ENCODE data around the gene CDKAL1. TPM values are rescaled to one million over a fixed set of nuclear protein-coding genes. Genes with fewer than 3 reads are reported as not detected.

The CDKAL1 gene
- total and polyA plus RNA-seq, 3 experiments from 2014 or later, result 26.7 to 30.2 (median 29.6) TPM

- ChIA-PET POLR2A (no interaction called here), CTCF (no interaction called here)
- no peaks in the 10 kb centered on the region for H3K4me1 ChIP-seq (ENCODE audit: insufficient read depth, low read length)
- H3K27ac ChIP-seq (ENCODE audit: low read depth, low read length), result no peak overlapping the region
- Mint-ChIP-seq H3K4me3 (no peak overlapping the region), H3K36me3 (peaks cover 0 to 5% (median 0%) of the 10 kb centered on the region in 3 donors), H3K9me3 (no peaks in the 10 kb centered on the region), H3K27ac (no peak overlapping the region), H3K4me1 (no peaks in the 10 kb centered on the region), H3K27me3 (no peaks in the 10 kb centered on the region)
- no peak overlapping the region for H3K4me3 ChIP-seq (ENCODE audit: low read length)
- no peaks in the 10 kb centered on the region for H3K9me3 ChIP-seq (ENCODE audit: low read length)
- no peaks in the 10 kb centered on the region for H3K27me3 ChIP-seq (ENCODE audit: insufficient read depth, low read length, poor library complexity, severe bottlenecking)
- H3K36me3 ChIP-seq (ENCODE audit: insufficient read depth, low read length), result no peaks in the 10 kb centered on the region
- no peak for DNase-seq
Observed at GRCh38 chr6:21116736-21117135, 582.5 kb downstream of the CDKAL1 start.

- H3K27ac ChIP-seq (ENCODE audit: low read depth, low read length), result no peak overlapping the region
- Mint-ChIP-seq H3K27ac (no peak overlapping the region), H3K36me3 (peaks cover 0 to 5% (median 1%) of the 10 kb centered on the region in 3 donors), H3K4me3 (no peak overlapping the region), H3K9me3 (no peaks in the 10 kb centered on the region), H3K4me1 (no peaks in the 10 kb centered on the region), H3K27me3 (no peaks in the 10 kb centered on the region)
- no peak overlapping the region for H3K4me3 ChIP-seq (ENCODE audit: low read length)
- no peaks in the 10 kb centered on the region for H3K4me1 ChIP-seq (ENCODE audit: insufficient read depth, low read length)
- CTCF ChIA-PET, result no interaction called here
- H3K36me3 ChIP-seq (ENCODE audit: insufficient read depth, low read length), result no peaks in the 10 kb centered on the region
- DNase-seq, result no peak
- POLR2A ChIA-PET, result no interaction called here
- no peaks in the 10 kb centered on the region for H3K9me3 ChIP-seq (ENCODE audit: low read length)
- H3K27me3 ChIP-seq (ENCODE audit: insufficient read depth, low read length, poor library complexity, severe bottlenecking), result no peaks in the 10 kb centered on the region
Observed at GRCh38 chr6:21118216-21118780, 584.0 kb downstream of the CDKAL1 start.

- Histone ChIP-seq H3K4me1 (ENCODE audit: insufficient read depth, low read length) (no peaks in the 10 kb centered on the region), H3K27ac (ENCODE audit: low read depth, low read length) (no peak overlapping the region), H3K36me3 (ENCODE audit: insufficient read depth, low read length) (no peaks in the 10 kb centered on the region), H3K4me3 (ENCODE audit: low read length) (no peak overlapping the region), H3K27me3 (ENCODE audit: insufficient read depth, low read length, poor library complexity, severe bottlenecking) (no peaks in the 10 kb centered on the region), H3K9me3 (ENCODE audit: low read length) (no peaks in the 10 kb centered on the region)
- CTCF ChIA-PET, result no interaction called here
- H3K4me3 Mint-ChIP-seq, result no peak overlapping the region
- POLR2A ChIA-PET, result no interaction called here
- H3K4me1 Mint-ChIP-seq, result no peaks in the 10 kb centered on the region
- DNase-seq, result no peak
- peaks cover 7 to 13% (median 8%) of the 10 kb centered on the region in 3 donors for H3K36me3 Mint-ChIP-seq
- H3K9me3 Mint-ChIP-seq, result no peaks in the 10 kb centered on the region
- H3K27ac Mint-ChIP-seq, result no peak overlapping the region
- no peaks in the 10 kb centered on the region for H3K27me3 Mint-ChIP-seq
Observed at GRCh38 chr6:21121636-21122136, 587.4 kb downstream of the CDKAL1 start.

GRCh38 chr6:21123507-21124436 is 589.5 kb downstream of the CDKAL1 start:
- no peaks in the 10 kb centered on the region for H3K4me1 ChIP-seq (ENCODE audit: insufficient read depth, low read length)
- no peaks in the 10 kb centered on the region for H3K36me3 ChIP-seq (ENCODE audit: insufficient read depth, low read length)
- no peak overlapping the region for H3K4me3 ChIP-seq (ENCODE audit: low read length)
- H3K4me3 Mint-ChIP-seq, result no peak overlapping the region
- no peaks in the 10 kb centered on the region for H3K9me3 ChIP-seq (ENCODE audit: low read length)
- no peaks in the 10 kb centered on the region for H3K9me3 Mint-ChIP-seq
- H3K36me3 Mint-ChIP-seq, result peaks cover 5 to 13% (median 8%) of the 10 kb centered on the region in 3 donors
- ChIA-PET CTCF (interaction anchor here (1.4 kb wide), 1 partner anchor 11 kb away, joined by 3 read pairs; no protein-coding TSS in a partner anchor), POLR2A (no interaction called here)
- no peaks in the 10 kb centered on the region for H3K4me1 Mint-ChIP-seq
- no peak overlapping the region for H3K27ac ChIP-seq (ENCODE audit: low read depth, low read length)
- DNase-seq, result no peak
- no peaks in the 10 kb centered on the region for H3K27me3 Mint-ChIP-seq
- no peak overlapping the region for H3K27ac Mint-ChIP-seq
- no peaks in the 10 kb centered on the region for H3K27me3 ChIP-seq (ENCODE audit: insufficient read depth, low read length, poor library complexity, severe bottlenecking)

DNA sequence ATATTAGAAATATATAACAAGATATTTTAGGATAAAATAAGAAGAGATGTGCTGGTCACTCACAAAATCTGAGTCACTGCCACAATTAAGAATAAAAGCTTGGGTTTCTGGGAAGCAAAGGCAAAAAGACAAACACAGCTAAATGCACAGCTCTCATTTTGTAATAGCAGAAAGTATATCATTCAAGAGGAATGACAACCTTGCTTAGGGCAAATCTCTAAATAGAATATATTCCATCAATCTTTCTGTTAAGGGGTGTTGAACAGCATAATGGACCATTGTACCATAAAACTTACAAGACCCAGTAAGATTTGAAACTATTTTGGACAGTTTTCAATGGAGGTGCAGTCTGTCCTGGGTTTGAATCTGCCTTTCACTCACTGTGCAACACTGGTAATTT is 594.3 kb downstream of the CDKAL1 start:
- H3K36me3 Mint-ChIP-seq, result peaks cover 5 to 11% (median 8%) of the 10 kb centered on the region in 3 donors
- no peaks in the 10 kb centered on the region for H3K4me1 ChIP-seq (ENCODE audit: insufficient read depth, low read length)
- ChIA-PET CTCF (no interaction called here), POLR2A (no interaction called here)
- no peak overlapping the region for H3K27ac ChIP-seq (ENCODE audit: low read depth, low read length)
- no peak for DNase-seq
- no peak overlapping the region for H3K27ac Mint-ChIP-seq
- H3K27me3 ChIP-seq (ENCODE audit: insufficient read depth, low read length, poor library complexity, severe bottlenecking), result no peaks in the 10 kb centered on the region
- H3K36me3 ChIP-seq (ENCODE audit: insufficient read depth, low read length), result no peaks in the 10 kb centered on the region
- no peak overlapping the region for H3K4me3 ChIP-seq (ENCODE audit: low read length)
- H3K9me3 Mint-ChIP-seq, result no peaks in the 10 kb centered on the region
- no peaks in the 10 kb centered on the region for H3K9me3 ChIP-seq (ENCODE audit: low read length)
- H3K4me1 Mint-ChIP-seq, result no peaks in the 10 kb centered on the region
- H3K4me3 Mint-ChIP-seq, result no peak overlapping the region
- no peaks in the 10 kb centered on the region for H3K27me3 Mint-ChIP-seq

- Mint-ChIP-seq H3K9me3 (no peaks in the 10 kb centered on the region), H3K4me3 (no peak overlapping the region), H3K36me3 (peaks cover 0 to 2% (median 0%) of the 10 kb centered on the region in 3 donors), H3K4me1 (no peaks in the 10 kb centered on the region), H3K27ac (no peak overlapping the region), H3K27me3 (no peaks in the 10 kb centered on the region)
- no peak for DNase-seq
- Histone ChIP-seq H3K27me3 (ENCODE audit: insufficient read depth, low read length, poor library complexity, severe bottlenecking) (no peaks in the 10 kb centered on the region), H3K9me3 (ENCODE audit: low read length) (no peaks in the 10 kb centered on the region), H3K4me3 (ENCODE audit: low read length) (no peak overlapping the region), H3K36me3 (ENCODE audit: insufficient read depth, low read length) (no peaks in the 10 kb centered on the region), H3K4me1 (ENCODE audit: insufficient read depth, low read length) (no peaks in the 10 kb centered on the region), H3K27ac (ENCODE audit: low read depth, low read length) (no peak overlapping the region)
- POLR2A ChIA-PET, result no interaction called here
- CTCF ChIA-PET, result no interaction called here
Observed at GRCh38 chr6:21131406-21131805, 597.1 kb downstream of the CDKAL1 start.

DNA sequence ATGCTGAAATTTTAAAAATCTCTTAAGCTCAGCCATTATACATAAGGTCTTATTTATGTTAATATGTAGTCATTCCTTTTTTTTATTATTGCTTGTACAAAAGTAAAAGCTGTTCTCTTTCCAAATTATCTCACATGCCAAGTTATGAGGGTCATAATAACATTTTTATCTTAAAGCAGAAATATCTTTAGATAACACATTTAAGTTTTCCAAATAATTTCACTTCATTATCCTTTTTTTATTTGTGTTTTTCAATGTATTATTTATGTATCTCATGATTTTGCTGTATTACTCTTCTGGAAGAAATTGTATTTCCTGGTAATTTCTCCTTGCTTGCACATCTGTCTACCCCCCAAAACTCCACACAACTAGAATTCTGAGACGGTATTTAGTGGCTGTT is 598.2 kb downstream of the CDKAL1 start:
- H3K27me3 ChIP-seq (ENCODE audit: insufficient read depth, low read length, poor library complexity, severe bottlenecking), result no peaks in the 10 kb centered on the region
- ChIA-PET POLR2A (no interaction called here), CTCF (no interaction called here)
- no peaks in the 10 kb centered on the region for H3K36me3 ChIP-seq (ENCODE audit: insufficient read depth, low read length)
- Mint-ChIP-seq H3K27me3 (no peaks in the 10 kb centered on the region), H3K36me3 (peaks cover 0 to 3% (median 0%) of the 10 kb centered on the region in 3 donors), H3K4me1 (no peaks in the 10 kb centered on the region), H3K27ac (no peak overlapping the region), H3K4me3 (no peak overlapping the region), H3K9me3 (no peaks in the 10 kb centered on the region)
- no peaks in the 10 kb centered on the region for H3K9me3 ChIP-seq (ENCODE audit: low read length)
- H3K4me3 ChIP-seq (ENCODE audit: low read length), result no peak overlapping the region
- DNase-seq, result no peak
- no peak overlapping the region for H3K27ac ChIP-seq (ENCODE audit: low read depth, low read length)
- H3K4me1 ChIP-seq (ENCODE audit: insufficient read depth, low read length), result no peaks in the 10 kb centered on the region

Data from CD8-positive, alpha-beta memory T cell (primary cell).